Measurements from ENCODE around the gene RPS21. TPM values are rescaled to one million over a fixed set of nuclear protein-coding genes. Genes with fewer than 3 reads are reported as not detected.
A peak's percentile ranks its signal among the peaks of the same experiment; 100 is the strongest.

Gene RPS21
- total RNA-seq, 1 experiment from 2014 or later, result 4,496 TPM

- Histone ChIP-seq H3K4me1 (peaks cover under 1% of the 10 kb centered on the region), H3K27me3 (replicated peaks; ENCODE audit: control insufficient read depth, insufficient read depth, low read length) (no peaks in the 10 kb centered on the region), H3K36me3 (ENCODE audit: control insufficient read depth, insufficient read depth, low read length) (peaks cover 27% of the 10 kb centered on the region), H3K9me3 (no peaks in the 10 kb centered on the region), H3K4me3 (ENCODE audit: low read depth, low read length) (no peak overlapping the region)
- no peak for TF ChIP-seq CTCF (IDR thresholded peaks at IDR 0.05; ENCODE audit: insufficient read depth in 1 of 2, low read depth in 1 of 2, low read length in 1 of 2, severe bottlenecking in 1 of 2, unreplicated experiment in 1 of 2)
- no peaks in the 10 kb centered on the region for H3K27me3 Mint-ChIP-seq (ENCODE audit: insufficient read depth, unreplicated experiment)
- H3K27ac Mint-ChIP-seq (ENCODE audit: unreplicated experiment), result peak overlapping the region; percentile 64
- ChIA-PET CTCF (interaction anchor here (0.6 to 1.9 kb wide), 2 partner anchors 19 to 37 kb away, joined by 3 to 10 read pairs; no protein-coding TSS in a partner anchor), POLR2A (no interaction called here)
- no peak overlapping the region for H3K4me3 Mint-ChIP-seq (ENCODE audit: unreplicated experiment)
- H3K4me1 Mint-ChIP-seq (ENCODE audit: low read depth, unreplicated experiment), result peaks cover under 1% of the 10 kb centered on the region
- intact Hi-C loops (cut with micrococcal nuclease; ENCODE audit: unreplicated experiment), result loop anchor here (5.0 kb wide), 1 partner anchor 38 kb away; no protein-coding TSS in a partner anchor
- peaks cover 100% of the 10 kb centered on the region for H3K36me3 Mint-ChIP-seq (ENCODE audit: insufficient read depth, unreplicated experiment)
- BruUV-seq (replicated peaks), result no TSS peak
- no peak for DNase-seq
- H3K9me3 Mint-ChIP-seq (ENCODE audit: unreplicated experiment), result peaks cover 17% of the 10 kb centered on the region
Observed at GRCh38 chr20:62344782-62345181, 42.1 kb upstream of the RPS21 start.

GRCh38 chr20:62345681-62346370, 41.1 kb upstream of the RPS21 start:
- no peak for TF ChIP-seq CTCF (IDR thresholded peaks at IDR 0.05; ENCODE audit: insufficient read depth in 1 of 2, low read depth in 1 of 2, low read length in 1 of 2, severe bottlenecking in 1 of 2, unreplicated experiment in 1 of 2)
- H3K27me3 ChIP-seq (replicated peaks; ENCODE audit: control insufficient read depth, insufficient read depth, low read length), result no peaks in the 10 kb centered on the region
- ChIA-PET POLR2A (no interaction called here), CTCF (interaction anchor here (0.7 to 1.9 kb wide), 2 partner anchors 30 to 36 kb away, joined by 4 to 10 read pairs; no protein-coding TSS in a partner anchor)
- Mint-ChIP-seq H3K27me3 (ENCODE audit: insufficient read depth, unreplicated experiment) (no peaks in the 10 kb centered on the region), H3K27ac (ENCODE audit: unreplicated experiment) (peak overlapping the region; percentile 5), H3K4me1 (ENCODE audit: low read depth, unreplicated experiment) (peaks cover 7% of the 10 kb centered on the region), H3K4me3 (ENCODE audit: unreplicated experiment) (no peak overlapping the region), H3K36me3 (ENCODE audit: insufficient read depth, unreplicated experiment) (peaks cover 100% of the 10 kb centered on the region), H3K9me3 (ENCODE audit: unreplicated experiment) (peaks cover 18% of the 10 kb centered on the region)
- H3K4me1 ChIP-seq, result peaks cover 11% of the 10 kb centered on the region
- no TSS peak for BruUV-seq (replicated peaks)
- intact Hi-C loops (cut with micrococcal nuclease; ENCODE audit: unreplicated experiment), result no loop called here
- no peaks in the 10 kb centered on the region for H3K9me3 ChIP-seq
- DNase-seq, result no peak
- H3K4me3 ChIP-seq (ENCODE audit: low read depth, low read length), result no peak overlapping the region
- H3K36me3 ChIP-seq (ENCODE audit: control insufficient read depth, insufficient read depth, low read length), result peaks cover 26% of the 10 kb centered on the region

- Mint-ChIP-seq H3K4me3 (ENCODE audit: unreplicated experiment) (no peak overlapping the region), H3K36me3 (ENCODE audit: insufficient read depth, unreplicated experiment) (peaks cover 100% of the 10 kb centered on the region), H3K27ac (ENCODE audit: unreplicated experiment) (no peak overlapping the region), H3K27me3 (ENCODE audit: insufficient read depth, unreplicated experiment) (no peaks in the 10 kb centered on the region), H3K4me1 (ENCODE audit: low read depth, unreplicated experiment) (peaks cover 7% of the 10 kb centered on the region), H3K9me3 (ENCODE audit: unreplicated experiment) (peaks cover 18% of the 10 kb centered on the region)
- no TSS peak for BruUV-seq (replicated peaks)
- no peak for TF ChIP-seq CTCF (IDR thresholded peaks at IDR 0.05; ENCODE audit: insufficient read depth in 1 of 2, low read depth in 1 of 2, low read length in 1 of 2, severe bottlenecking in 1 of 2, unreplicated experiment in 1 of 2)
- no peaks in the 10 kb centered on the region for H3K9me3 ChIP-seq
- intact Hi-C loops (cut with micrococcal nuclease; ENCODE audit: unreplicated experiment), result no loop called here
- no peak overlapping the region for H3K4me3 ChIP-seq (ENCODE audit: low read depth, low read length)
- POLR2A ChIA-PET, result no interaction called here
- peaks cover 27% of the 10 kb centered on the region for H3K36me3 ChIP-seq (ENCODE audit: control insufficient read depth, insufficient read depth, low read length)
- H3K27me3 ChIP-seq (replicated peaks; ENCODE audit: control insufficient read depth, insufficient read depth, low read length), result no peaks in the 10 kb centered on the region
- CTCF ChIA-PET, result interaction anchor here (0.7 kb wide), 1 partner anchor 29 kb away, joined by 4 read pairs; no protein-coding TSS in a partner anchor
- DNase-seq, result no peak
- H3K4me1 ChIP-seq, result peaks cover 18% of the 10 kb centered on the region
Observed at GRCh38 chr20:62346398-62347150, 40.3 kb upstream of the RPS21 start.

All from Caco-2 (cell line).